DOHH2 (cell line): ENCODE measurements around the gene CDKAL1.

Source experiments
- H3F3A ChIP-seq: fragments of 200-600 bp; sonication (generic), shearing (Covaris generic); 2 replicates; pipeline ENCODE4 v1.6.0; 2016; ENCODE audit warnings: antibody characterized with exemption, mild to moderate bottlenecking; ENCODE audit not compliant: control insufficient read depth, insufficient read depth
- H3K27ac ChIP-seq: fragments of 200-600 bp; sonication (generic); 2 replicates; pipeline ENCODE4 v1.5.1; 2014; ENCODE audit warnings: low read depth, mild to moderate bottlenecking, low read length, moderate library complexity
- H3K27me3 ChIP-seq: fragments of 200-600 bp; sonication (generic); 2 replicates; pipeline ENCODE4 v1.6.1; 2014; ENCODE audit warnings: mild to moderate bottlenecking, low read length, mixed read lengths; ENCODE audit not compliant: control insufficient read depth
- H3K36me3 ChIP-seq: fragments of 200-600 bp; sonication (generic); 2 replicates; pipeline ENCODE4 v1.6.1; 2014; ENCODE audit warnings: mild to moderate bottlenecking, low read length, moderate library complexity, mixed read lengths; ENCODE audit not compliant: control insufficient read depth
- H3K4me1 ChIP-seq: fragments of 200-600 bp; sonication (generic); 2 replicates; pipeline ENCODE4 v1.6.1; 2014; ENCODE audit warnings: mild to moderate bottlenecking, low read length, mixed read lengths; ENCODE audit not compliant: control insufficient read depth
- H3K4me2 ChIP-seq: fragments of 200-600 bp; sonication (generic); 2 replicates; pipeline ENCODE4 v1.6.0; 2014; ENCODE audit warnings: mild to moderate bottlenecking, low read length, moderate library complexity
- H3K4me3 ChIP-seq: fragments of 200-600 bp; sonication (generic); 2 replicates; pipeline ENCODE4 v1.5.1; 2014; ENCODE audit warnings: mild to moderate bottlenecking, low read length, mixed read lengths
- H3K79me2 ChIP-seq: fragments of 200-600 bp; sonication (generic); 2 replicates; pipeline ENCODE4 v1.6.1; 2014; ENCODE audit warnings: mild to moderate bottlenecking, low read length, mixed read lengths; ENCODE audit not compliant: control insufficient read depth
- H3K9me2 ChIP-seq: fragments of 200-600 bp; sonication (generic); replicated peaks from 2 replicates; pipeline ENCODE4 v1.6.1; 2014; ENCODE audit warnings: mild to moderate bottlenecking, low read length, mixed read lengths; ENCODE audit not compliant: control insufficient read depth
- H3K9me3 ChIP-seq: fragments of 200-600 bp; sonication (generic); 2 replicates; pipeline ENCODE4 v1.6.1; 2014; ENCODE audit warnings: antibody characterized with exemption, low read length, mixed read lengths; ENCODE audit not compliant: control insufficient read depth, insufficient read depth
- H4K20me1 ChIP-seq: fragments of 200-600 bp; sonication (generic); 2 replicates; pipeline ENCODE4 v1.6.0; 2014; ENCODE audit warnings: low read depth, mild to moderate bottlenecking, antibody characterized with exemption, low read length, moderate library complexity; ENCODE audit not compliant: control insufficient read depth, insufficient read depth
- EZH2phosphoT487 ChIP-seq: fragments of 200-600 bp; sonication (generic); IDR thresholded peaks from 2 replicates; pipeline ENCODE4 v1.6.1; 2017; ENCODE audit warnings: borderline replicate concordance, mild to moderate bottlenecking, antibody characterized with exemption, low read length, moderate library complexity, mixed read lengths
- TF ChIP-seq, protein P1 (sequence below): fragments of 200-600 bp; sonication (generic); IDR thresholded peaks from one replicate; pipeline ENCODE4 v1.5.1; 2014; ENCODE audit warnings: antibody characterized with exemption, mild to moderate bottlenecking, low read depth, low read length; ENCODE audit not compliant: poor library complexity, severe bottlenecking

CDKAL1 gene

DNA sequence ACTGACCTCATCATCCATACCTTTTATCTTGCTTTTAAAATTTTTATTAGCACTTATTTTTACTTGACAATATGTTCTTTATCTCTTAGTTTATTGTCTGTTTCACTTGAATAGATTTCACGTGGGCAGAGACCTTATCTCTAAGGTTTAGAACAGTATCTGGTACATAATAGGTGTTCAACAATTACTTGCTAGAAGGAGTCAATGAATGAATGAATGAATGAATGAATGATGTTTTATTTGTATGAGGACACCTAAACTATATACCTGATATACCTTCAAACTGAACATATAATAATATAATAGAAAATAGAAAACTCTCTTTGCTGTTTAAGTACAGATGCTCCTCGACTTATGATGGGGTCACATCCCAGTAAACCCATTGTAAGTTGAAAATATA, 412.6 kb downstream of the CDKAL1 start:
- no peak overlapping the region for H3K4me2 ChIP-seq
- no peaks in the 10 kb centered on the region for H3K9me3 ChIP-seq
- no peaks in the 10 kb centered on the region for H3K79me2 ChIP-seq
- TF ChIP-seq EZH2phosphoT487: no peak
- TF ChIP-seq, protein P1, sequence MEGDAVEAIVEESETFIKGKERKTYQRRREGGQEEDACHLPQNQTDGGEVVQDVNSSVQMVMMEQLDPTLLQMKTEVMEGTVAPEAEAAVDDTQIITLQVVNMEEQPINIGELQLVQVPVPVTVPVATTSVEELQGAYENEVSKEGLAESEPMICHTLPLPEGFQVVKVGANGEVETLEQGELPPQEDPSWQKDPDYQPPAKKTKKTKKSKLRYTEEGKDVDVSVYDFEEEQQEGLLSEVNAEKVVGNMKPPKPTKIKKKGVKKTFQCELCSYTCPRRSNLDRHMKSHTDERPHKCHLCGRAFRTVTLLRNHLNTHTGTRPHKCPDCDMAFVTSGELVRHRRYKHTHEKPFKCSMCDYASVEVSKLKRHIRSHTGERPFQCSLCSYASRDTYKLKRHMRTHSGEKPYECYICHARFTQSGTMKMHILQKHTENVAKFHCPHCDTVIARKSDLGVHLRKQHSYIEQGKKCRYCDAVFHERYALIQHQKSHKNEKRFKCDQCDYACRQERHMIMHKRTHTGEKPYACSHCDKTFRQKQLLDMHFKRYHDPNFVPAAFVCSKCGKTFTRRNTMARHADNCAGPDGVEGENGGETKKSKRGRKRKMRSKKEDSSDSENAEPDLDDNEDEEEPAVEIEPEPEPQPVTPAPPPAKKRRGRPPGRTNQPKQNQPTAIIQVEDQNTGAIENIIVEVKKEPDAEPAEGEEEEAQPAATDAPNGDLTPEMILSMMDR: no peak
- no peaks in the 10 kb centered on the region for H3K9me2 ChIP-seq
- H3K36me3 ChIP-seq: no peaks in the 10 kb centered on the region
- no peaks in the 10 kb centered on the region for H3K4me1 ChIP-seq
- H4K20me1 ChIP-seq: no peaks in the 10 kb centered on the region
- no peaks in the 10 kb centered on the region for H3K27me3 ChIP-seq
- no peak overlapping the region for H3K27ac ChIP-seq
- H3F3A ChIP-seq: no peaks in the 10 kb centered on the region
- H3K4me3 ChIP-seq: no peak overlapping the region

DNA sequence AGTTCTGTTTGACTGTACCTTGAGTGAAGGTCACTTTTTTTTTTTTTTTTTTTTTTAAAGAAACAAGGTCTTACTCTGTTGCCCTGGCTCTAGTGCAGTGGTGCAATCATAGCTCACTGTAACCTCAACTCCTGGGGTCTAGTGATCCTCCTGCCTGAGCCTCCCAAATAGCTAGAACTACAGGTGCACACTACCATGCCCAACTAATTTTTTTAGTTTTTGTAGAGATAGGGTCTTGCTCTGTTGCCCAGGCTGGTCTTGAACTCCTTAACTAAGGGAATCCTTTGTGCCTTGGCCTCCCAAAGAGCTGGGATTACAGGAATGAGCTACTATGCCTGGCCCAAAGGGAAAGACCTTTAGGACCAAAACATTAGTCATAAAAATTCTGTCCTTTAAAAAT, 413.7 kb downstream of the CDKAL1 start:
- Histone ChIP-seq H3F3A (no peaks in the 10 kb centered on the region), H3K27me3 (no peaks in the 10 kb centered on the region), H3K27ac (no peak overlapping the region), H3K4me1 (no peaks in the 10 kb centered on the region), H3K4me3 (no peak overlapping the region), H4K20me1 (no peaks in the 10 kb centered on the region), H3K79me2 (no peaks in the 10 kb centered on the region), H3K4me2 (no peak overlapping the region), H3K9me2 (no peaks in the 10 kb centered on the region), H3K36me3 (no peaks in the 10 kb centered on the region), H3K9me3 (no peaks in the 10 kb centered on the region)
- TF ChIP-seq EZH2phosphoT487: no peak
- TF ChIP-seq, protein P1: no peak

- Histone ChIP-seq H3F3A (no peaks in the 10 kb centered on the region), H3K36me3 (no peaks in the 10 kb centered on the region), H3K4me3 (no peak overlapping the region), H3K27ac (no peak overlapping the region), H4K20me1 (no peaks in the 10 kb centered on the region), H3K79me2 (no peaks in the 10 kb centered on the region), H3K4me2 (no peak overlapping the region), H3K9me3 (no peaks in the 10 kb centered on the region), H3K27me3 (no peaks in the 10 kb centered on the region), H3K9me2 (no peaks in the 10 kb centered on the region), H3K4me1 (no peaks in the 10 kb centered on the region)
- TF ChIP-seq EZH2phosphoT487: no peak
- TF ChIP-seq, protein P1: no peak
These were observed 414.3 kb downstream of the CDKAL1 start for GRCh38 chr6:20948556-20948955.

GRCh38 chr6:20949138-20949537, 414.9 kb downstream of the CDKAL1 start:
- H3K4me2 ChIP-seq: no peak overlapping the region
- no peak overlapping the region for H3K27ac ChIP-seq
- TF ChIP-seq, protein P1: no peak
- no peak for TF ChIP-seq EZH2phosphoT487
- no peaks in the 10 kb centered on the region for H4K20me1 ChIP-seq
- no peaks in the 10 kb centered on the region for H3K4me1 ChIP-seq
- H3F3A ChIP-seq: no peaks in the 10 kb centered on the region
- H3K9me2 ChIP-seq: no peaks in the 10 kb centered on the region
- no peaks in the 10 kb centered on the region for H3K36me3 ChIP-seq
- no peaks in the 10 kb centered on the region for H3K79me2 ChIP-seq
- H3K4me3 ChIP-seq: no peak overlapping the region
- no peaks in the 10 kb centered on the region for H3K27me3 ChIP-seq
- H3K9me3 ChIP-seq: no peaks in the 10 kb centered on the region
